NCI-H1048 (cell line): ENCODE measurements around the gene FGF18.
"Not testable (repeated sequence)": the region's sequence is repeated elsewhere in the genome, so short reads cannot be mapped to it uniquely, and the experiment has no call there.

Experiments used
- DNase-seq: peaks from one replicate; lab custom pipeline; 2025; lab: John Stamatoyannopoulos, UW

The FGF18 gene

GRCh38 chr5:171400169-171400568, 19.3 kb upstream of the FGF18 start:
- DNase-seq = no peak

- DNase-seq = no peak
These were observed 18.1 kb upstream of the FGF18 start for GRCh38 chr5:171401167-171401947.

GRCh38 chr5:171402751-171403150, 16.7 kb upstream of the FGF18 start:
- DNase-seq = not testable (repeated sequence)

- DNase-seq = no peak
These were observed 13.8 kb upstream of the FGF18 start for GRCh38 chr5:171405615-171406014.

GRCh38 chr5:171407234-171407633, 12.2 kb upstream of the FGF18 start:
- DNase-seq = no peak

- DNase-seq = no peak
These were observed 10.0 kb upstream of the FGF18 start for GRCh38 chr5:171409164-171410136.

- DNase-seq = no peak
These were observed 9.3 kb upstream of the FGF18 start for GRCh38 chr5:171410181-171410580.

GRCh38 chr5:171412186-171412585, 7.3 kb upstream of the FGF18 start:
- no peak for DNase-seq

GRCh38 chr5:171413153-171413910, 6.1 kb upstream of the FGF18 start:
- DNase-seq = no peak

- not testable (repeated sequence) for DNase-seq
These were observed 5.5 kb upstream of the FGF18 start for GRCh38 chr5:171413993-171414392.

- DNase-seq = no peak
These were observed 4.2 kb upstream of the FGF18 start for GRCh38 chr5:171415115-171415730.

GRCh38 chr5:171416160-171417049, 3.0 kb upstream of the FGF18 start:
- no peak for DNase-seq

GRCh38 chr5:171418316-171418981, 998 bp upstream of the FGF18 start:
- DNase-seq = peak; percentile 34

- DNase-seq = no peak
These were observed 412 bp downstream of the FGF18 start for GRCh38 chr5:171419688-171420430.

- DNase-seq = no peak
These were observed 1.2 kb downstream of the FGF18 start for GRCh38 chr5:171420431-171421241.

- DNase-seq = no peak
These were observed 2.1 kb downstream of the FGF18 start for GRCh38 chr5:171421331-171422262.

GRCh38 chr5:171422495-171422894, 3.0 kb downstream of the FGF18 start:
- no peak for DNase-seq
